Panc1 (cell line): ENCODE measurements around the gene DLL4. TPM values are rescaled to one million over a fixed set of nuclear protein-coding genes. Genes with fewer than 3 reads are reported as not detected.

Experiments used
- ATAC-seq: fragments of 200-7000 bp; cut with Tn5 transposase; 2 replicates; pipeline ENCODE4 v1.9.1; 2020; ENCODE audit warnings: mild to moderate bottlenecking, moderate library complexity
- BruUV-seq: library from RNA; stranded (reverse); fragments of 400-500 nt; replicated peaks from 2 replicates; lab custom pipeline; 2021; lab: Mats Ljungman, UMichigan
- CTCF ChIA-PET: fragments of 300-600 bp; sonication (Branson Sonifier 250); formaldehyde crosslinking; loops from one replicate; lab custom pipeline; 2022; ENCODE audit warnings: antibody characterized with exemption; lab: Charles Lee
- POLR2A ChIA-PET: fragments of 300-600 bp; sonication (Branson Sonifier 250); formaldehyde crosslinking; loops from one replicate; lab custom pipeline; 2022; ENCODE audit warnings: antibody characterized with exemption; lab: Charles Lee
- DNase-seq: peaks from one replicate; pipeline ENCODE4 v3.0.0-alpha.2; 2010; ENCODE audit warnings: low read depth, low spot score
- H3K27ac ChIP-seq: 2 replicates; pipeline ENCODE4 v1.5.1; 2011; ENCODE audit warnings: mild to moderate bottlenecking, low read length, inconsistent platforms
- H3K27me3 ChIP-seq: fragments of 200-500 bp; sonication (Bioruptor generic); 2 replicates; pipeline ENCODE4 v1.6.0; 2014; ENCODE audit warnings: low read length, inconsistent platforms; ENCODE audit not compliant: control insufficient read depth, insufficient read depth
- H3K36me3 ChIP-seq: fragments of 200-500 bp; sonication (Bioruptor generic); 2 replicates; pipeline ENCODE4 v1.5.1; 2014; ENCODE audit warnings: inconsistent platforms, mild to moderate bottlenecking, low read length, moderate library complexity; ENCODE audit not compliant: control insufficient read depth, insufficient read depth
- H3K4me1 ChIP-seq: 2 replicates; pipeline ENCODE4 v1.5.1; 2011; ENCODE audit warnings: inconsistent platforms, mild to moderate bottlenecking, low read length, moderate library complexity; ENCODE audit not compliant: control insufficient read depth, insufficient read depth
- H3K4me3 ChIP-seq, 2 experiments: 2 replicates each; pipeline ENCODE4 v1.5.1; 2011 to 2012; ENCODE audit warnings: low read depth in 2 of 2, low read length in 2 of 2, mild to moderate bottlenecking in 2 of 2, inconsistent platforms in 1 of 2, moderate library complexity in 1 of 2
- H3K9me3 ChIP-seq: fragments of 200-500 bp; sonication (Bioruptor generic); 2 replicates; pipeline ENCODE4 v1.5.1; 2014; ENCODE audit warnings: low read depth, mild to moderate bottlenecking, inconsistent platforms, low read length, moderate library complexity; ENCODE audit not compliant: control insufficient read depth, insufficient read depth
- POLR2AphosphoS5 ChIP-seq: IDR thresholded peaks from 2 replicates; pipeline ENCODE4 v1.6.1; 2012; ENCODE audit warnings: mild to moderate bottlenecking, low read depth, low read length, moderate library complexity
- SIN3A ChIP-seq: IDR thresholded peaks from 2 replicates; pipeline ENCODE4 v1.6.1; 2012; ENCODE audit warnings: low read depth, mild to moderate bottlenecking, low read length, moderate library complexity, borderline replicate concordance; ENCODE audit not compliant: insufficient read depth
- TCF7L2 ChIP-seq: IDR thresholded peaks from 2 replicates; pipeline ENCODE4 v1.6.1; 2011; ENCODE audit warnings: mild to moderate bottlenecking, low read depth, low read length, inconsistent platforms
- in situ Hi-C: cut with HindIII; loops from 2 replicates; pipeline ENCODE4 v1.10.0; 2016; ENCODE audit warnings: low sequenced_read_pairs, low pct_unique_long_range_greater_than_20kb
- intact Hi-C: fragments of 100-400 bp; cut with micrococcal nuclease; formaldehyde crosslinking; loops from one replicate; pipeline ENCODE4 v1.10.0; 2022; ENCODE audit not compliant: unreplicated experiment
- total RNA-seq: library from RNA; stranded (reverse); gene quantifications from one replicate; pipeline ENCODE4 v1.2.1, GENCODE V29; 2021; ENCODE audit not compliant: unreplicated experiment
- TF ChIP-seq, protein P1 (sequence below): fragments of 450-650 bp; IDR thresholded peaks from 2 replicates; pipeline ENCODE4 v1.5.1; 2017; ENCODE audit warnings: mild to moderate bottlenecking
- TF ChIP-seq, protein P2 (sequence below), 2 experiments: IDR thresholded peaks; 2 replicates each; pipeline ENCODE4 v1.6.1; 2011 to 2012; ENCODE audit warnings: low read depth in 2 of 2, control low read depth in 1 of 2, low read length in 1 of 2, mild to moderate bottlenecking in 1 of 2, moderate library complexity in 1 of 2; ENCODE audit not compliant: insufficient read depth in 1 of 2

Gene DLL4
- total RNA-seq, 1 experiment from 2014 or later, result 0.31 TPM

DNA sequence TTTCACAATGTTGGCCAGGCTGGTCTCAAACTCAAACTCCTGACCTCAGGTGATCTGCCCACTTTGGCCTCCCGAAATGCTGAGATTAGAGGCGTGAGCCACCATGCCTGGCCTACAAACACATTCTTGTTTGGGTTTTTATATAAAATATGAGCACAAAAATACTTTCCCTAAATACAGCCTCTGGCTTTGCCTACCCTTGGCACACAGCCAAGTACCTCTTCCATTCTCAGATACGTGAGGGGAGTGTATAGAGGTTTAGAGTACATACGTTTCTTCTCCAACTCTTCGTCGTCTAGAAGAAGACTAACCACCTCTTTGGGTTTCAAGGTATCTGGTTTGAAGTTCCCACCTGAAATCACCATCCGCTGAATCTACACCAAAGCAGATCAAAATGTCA, 57.7 kb downstream of the DLL4 start:
- no TSS peak for BruUV-seq
- CTCF ChIA-PET, result no interaction called here
- TF ChIP-seq SIN3A (no peak), TCF7L2 (no peak), POLR2AphosphoS5 (no peak)
- TF ChIP-seq, protein P1, sequence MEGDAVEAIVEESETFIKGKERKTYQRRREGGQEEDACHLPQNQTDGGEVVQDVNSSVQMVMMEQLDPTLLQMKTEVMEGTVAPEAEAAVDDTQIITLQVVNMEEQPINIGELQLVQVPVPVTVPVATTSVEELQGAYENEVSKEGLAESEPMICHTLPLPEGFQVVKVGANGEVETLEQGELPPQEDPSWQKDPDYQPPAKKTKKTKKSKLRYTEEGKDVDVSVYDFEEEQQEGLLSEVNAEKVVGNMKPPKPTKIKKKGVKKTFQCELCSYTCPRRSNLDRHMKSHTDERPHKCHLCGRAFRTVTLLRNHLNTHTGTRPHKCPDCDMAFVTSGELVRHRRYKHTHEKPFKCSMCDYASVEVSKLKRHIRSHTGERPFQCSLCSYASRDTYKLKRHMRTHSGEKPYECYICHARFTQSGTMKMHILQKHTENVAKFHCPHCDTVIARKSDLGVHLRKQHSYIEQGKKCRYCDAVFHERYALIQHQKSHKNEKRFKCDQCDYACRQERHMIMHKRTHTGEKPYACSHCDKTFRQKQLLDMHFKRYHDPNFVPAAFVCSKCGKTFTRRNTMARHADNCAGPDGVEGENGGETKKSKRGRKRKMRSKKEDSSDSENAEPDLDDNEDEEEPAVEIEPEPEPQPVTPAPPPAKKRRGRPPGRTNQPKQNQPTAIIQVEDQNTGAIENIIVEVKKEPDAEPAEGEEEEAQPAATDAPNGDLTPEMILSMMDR, result no peak
- TF ChIP-seq, protein P2, sequence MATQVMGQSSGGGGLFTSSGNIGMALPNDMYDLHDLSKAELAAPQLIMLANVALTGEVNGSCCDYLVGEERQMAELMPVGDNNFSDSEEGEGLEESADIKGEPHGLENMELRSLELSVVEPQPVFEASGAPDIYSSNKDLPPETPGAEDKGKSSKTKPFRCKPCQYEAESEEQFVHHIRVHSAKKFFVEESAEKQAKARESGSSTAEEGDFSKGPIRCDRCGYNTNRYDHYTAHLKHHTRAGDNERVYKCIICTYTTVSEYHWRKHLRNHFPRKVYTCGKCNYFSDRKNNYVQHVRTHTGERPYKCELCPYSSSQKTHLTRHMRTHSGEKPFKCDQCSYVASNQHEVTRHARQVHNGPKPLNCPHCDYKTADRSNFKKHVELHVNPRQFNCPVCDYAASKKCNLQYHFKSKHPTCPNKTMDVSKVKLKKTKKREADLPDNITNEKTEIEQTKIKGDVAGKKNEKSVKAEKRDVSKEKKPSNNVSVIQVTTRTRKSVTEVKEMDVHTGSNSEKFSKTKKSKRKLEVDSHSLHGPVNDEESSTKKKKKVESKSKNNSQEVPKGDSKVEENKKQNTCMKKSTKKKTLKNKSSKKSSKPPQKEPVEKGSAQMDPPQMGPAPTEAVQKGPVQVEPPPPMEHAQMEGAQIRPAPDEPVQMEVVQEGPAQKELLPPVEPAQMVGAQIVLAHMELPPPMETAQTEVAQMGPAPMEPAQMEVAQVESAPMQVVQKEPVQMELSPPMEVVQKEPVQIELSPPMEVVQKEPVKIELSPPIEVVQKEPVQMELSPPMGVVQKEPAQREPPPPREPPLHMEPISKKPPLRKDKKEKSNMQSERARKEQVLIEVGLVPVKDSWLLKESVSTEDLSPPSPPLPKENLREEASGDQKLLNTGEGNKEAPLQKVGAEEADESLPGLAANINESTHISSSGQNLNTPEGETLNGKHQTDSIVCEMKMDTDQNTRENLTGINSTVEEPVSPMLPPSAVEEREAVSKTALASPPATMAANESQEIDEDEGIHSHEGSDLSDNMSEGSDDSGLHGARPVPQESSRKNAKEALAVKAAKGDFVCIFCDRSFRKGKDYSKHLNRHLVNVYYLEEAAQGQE (IDR thresholded peaks at IDR 0.05; ENCODE audit: insufficient read depth in 1 of 2, low read depth in 2 of 2, low read length in 1 of 2), result no peak
- H3K27ac ChIP-seq, result no peak overlapping the region
- no peak for ATAC-seq
- H3K36me3 ChIP-seq, result peaks cover 26% of the 10 kb centered on the region
- H3K4me1 ChIP-seq, result no peaks in the 10 kb centered on the region
- in situ Hi-C loops, result no loop called here
- H3K27me3 ChIP-seq, result no peaks in the 10 kb centered on the region
- no peak overlapping the region for H3K4me3 ChIP-seq
- DNase-seq, result no peak
- no peaks in the 10 kb centered on the region for H3K9me3 ChIP-seq
- intact Hi-C loops, result no loop called here
- POLR2A ChIA-PET, result no interaction called here

DNA sequence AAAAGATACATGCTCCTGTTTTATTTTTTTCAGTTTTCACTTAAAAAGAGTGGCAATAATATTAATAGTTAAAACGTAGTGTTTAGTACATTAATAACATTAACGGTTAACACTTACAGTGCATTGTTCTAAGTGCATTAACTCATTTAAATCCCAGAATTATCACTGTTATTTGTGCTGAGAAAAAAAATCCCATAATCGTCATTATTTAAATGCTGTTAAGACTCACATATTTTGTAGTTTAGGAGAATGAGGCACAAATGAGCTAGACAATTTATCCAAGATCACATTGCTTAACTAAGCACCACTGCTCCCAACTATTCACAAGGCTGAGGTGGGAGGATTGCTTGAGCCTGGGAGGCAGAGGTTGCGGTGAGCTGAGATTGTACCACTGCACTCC, 59.0 kb downstream of the DLL4 start:
- H3K4me1 ChIP-seq, result no peaks in the 10 kb centered on the region
- no peaks in the 10 kb centered on the region for H3K27me3 ChIP-seq
- ChIA-PET POLR2A (no interaction called here), CTCF (interaction anchor here (0.8 kb wide), 1 partner anchor 232 kb away, joined by 5 read pairs; no protein-coding TSS in a partner anchor)
- no peaks in the 10 kb centered on the region for H3K9me3 ChIP-seq
- no peak overlapping the region for H3K4me3 ChIP-seq
- H3K36me3 ChIP-seq, result peaks cover 19% of the 10 kb centered on the region
- no peak overlapping the region for H3K27ac ChIP-seq
- no peak for DNase-seq
- ATAC-seq, result no peak
- TF ChIP-seq SIN3A (no peak), POLR2AphosphoS5 (no peak), TCF7L2 (no peak)
- TF ChIP-seq, protein P2 (IDR thresholded peaks at IDR 0.05; ENCODE audit: insufficient read depth in 1 of 2, low read depth in 2 of 2, low read length in 1 of 2), result no peak
- TF ChIP-seq, protein P1, result no peak
- intact Hi-C loops (no loop called here), in situ Hi-C loops (no loop called here)
- BruUV-seq, result no TSS peak
